GM06990 (cell line): ENCODE results near the gene EIPR1.

Experiments
- DNase-seq: peaks from one replicate; pipeline ENCODE4 v3.0.0-alpha.2; 2011; ENCODE audit not compliant: insufficient read length; ENCODE audit errors: extremely low read depth
- H3K27me3 ChIP-seq: replicated peaks from 2 replicates; pipeline ENCODE4 v1.6.0; 2011; ENCODE audit warnings: low read length; ENCODE audit not compliant: control insufficient read depth, insufficient read depth
- H3K36me3 ChIP-seq: 2 replicates; pipeline ENCODE4 v1.5.1; 2011; ENCODE audit warnings: low read length; ENCODE audit not compliant: control insufficient read depth, insufficient read depth
- H3K4me3 ChIP-seq: replicated peaks from 2 replicates; pipeline ENCODE4 v1.5.1; 2011; ENCODE audit warnings: low read depth, mild to moderate bottlenecking, control low read depth, low read length
- CTCF ChIP-seq: IDR thresholded peaks from 2 replicates; pipeline ENCODE4 v1.5.1; 2011; ENCODE audit warnings: low read length, control low read depth, mild to moderate bottlenecking, inconsistent platforms; ENCODE audit not compliant: insufficient read depth, poor library complexity, severe bottlenecking

EIPR1 gene

GRCh38 chr2:3263487-3263886, 114.1 kb downstream of the EIPR1 start:
- DNase-seq: no peak
- no peaks in the 10 kb centered on the region for H3K27me3 ChIP-seq
- TF ChIP-seq CTCF: no peak
- H3K36me3 ChIP-seq: no peaks in the 10 kb centered on the region; the same call in none of the 2 replicates
- H3K4me3 ChIP-seq: no peak overlapping the region

- H3K27me3 ChIP-seq: no peaks in the 10 kb centered on the region
- no peaks in the 10 kb centered on the region; the same call in none of the 2 replicates for H3K36me3 ChIP-seq
- TF ChIP-seq CTCF: no peak
- no peak overlapping the region for H3K4me3 ChIP-seq
- no peak for DNase-seq
Measured at GRCh38 chr2:3262437-3263388, 114.9 kb downstream of the EIPR1 start.

DNA sequence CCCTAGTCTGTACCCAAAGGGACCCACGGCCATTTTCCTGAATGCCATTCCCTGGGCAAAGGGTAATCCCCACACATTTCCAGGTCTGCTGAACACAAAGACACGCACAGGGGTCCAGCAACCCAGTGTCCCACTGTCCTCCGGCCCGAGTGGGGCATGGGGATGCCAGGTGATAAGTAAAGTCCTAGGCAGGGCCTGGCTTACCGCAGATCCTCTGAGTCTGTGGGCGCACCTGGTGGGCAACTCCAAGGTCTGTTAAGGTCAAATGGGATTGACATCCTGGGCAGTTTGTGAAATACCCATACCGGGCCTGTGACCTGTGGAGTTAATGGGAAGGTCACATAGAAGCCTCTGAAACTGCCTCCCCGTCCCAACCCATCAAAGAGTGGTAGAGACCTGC, 116.1 kb downstream of the EIPR1 start:
- no peak for DNase-seq
- Histone ChIP-seq H3K4me3 (no peak overlapping the region), H3K27me3 (no peaks in the 10 kb centered on the region), H3K36me3 (peaks cover 2% of the 10 kb centered on the region; the same call in 1 of the 2 replicates)
- TF ChIP-seq CTCF: no peak

GRCh38 chr2:3260959-3261358, 116.7 kb downstream of the EIPR1 start:
- H3K4me3 ChIP-seq: no peak overlapping the region
- DNase-seq: no peak
- H3K27me3 ChIP-seq: no peaks in the 10 kb centered on the region
- peaks cover 2% of the 10 kb centered on the region for H3K36me3 ChIP-seq
- TF ChIP-seq CTCF: no peak

GRCh38 chr2:3257826-3258225, 119.8 kb downstream of the EIPR1 start:
- DNase-seq: no peak
- no peak for TF ChIP-seq CTCF
- H3K4me3 ChIP-seq: no peak overlapping the region

More at GRCh38 chr2:3257826-3258225, 119.8 kb downstream of the EIPR1 start:
- peaks cover 5% of the 10 kb centered on the region for H3K36me3 ChIP-seq
- H3K27me3 ChIP-seq: no peaks in the 10 kb centered on the region
